IMR-90 (cell line): ENCODE results near the gene TRIP4.

ENCODE experiments used
- BHLHE40 ChIP-seq: fragments of 150-350 bp; IDR thresholded peaks from 2 replicates; pipeline ENCODE4 v1.6.1; 2016; ENCODE audit warnings: mild to moderate bottlenecking, low read depth, low read length
- ELK1 ChIP-seq: fragments of 150-350 bp; IDR thresholded peaks from 2 replicates; pipeline ENCODE4 v1.6.1; 2016; ENCODE audit warnings: low read depth, mild to moderate bottlenecking, low read length, moderate library complexity, borderline replicate concordance
- MAFK ChIP-seq: IDR thresholded peaks from 2 replicates; pipeline ENCODE4 v1.6.1; 2012; ENCODE audit warnings: low read depth, low read length, improper control_type of control experiment
- MAZ ChIP-seq: IDR thresholded peaks from 2 replicates; pipeline ENCODE4 v1.6.1; 2012; ENCODE audit warnings: low read depth, mild to moderate bottlenecking, low read length, improper control_type of control experiment, moderate library complexity, borderline replicate concordance
- POLR2A ChIP-seq: IDR thresholded peaks from 2 replicates; pipeline ENCODE4 v1.6.1; 2012; ENCODE audit warnings: mild to moderate bottlenecking, low read depth, low read length
- RAD21 ChIP-seq: IDR thresholded peaks from 2 replicates; pipeline ENCODE4 v1.6.1; 2012; ENCODE audit warnings: low read length, improper control_type of control experiment
- USF2 ChIP-seq: fragments of 150-350 bp; IDR thresholded peaks from 2 replicates; pipeline ENCODE4 v1.6.1; 2017; ENCODE audit warnings: mild to moderate bottlenecking, antibody characterized with exemption, low read length, low read depth
- TF ChIP-seq, protein P1 (sequence below): conservative IDR thresholded peaks from 2 replicates; pipeline ENCODE4 v1.5.1; 2012; ENCODE audit warnings: mild to moderate bottlenecking, low read depth, low read length, improper control_type of control experiment

DNA sequence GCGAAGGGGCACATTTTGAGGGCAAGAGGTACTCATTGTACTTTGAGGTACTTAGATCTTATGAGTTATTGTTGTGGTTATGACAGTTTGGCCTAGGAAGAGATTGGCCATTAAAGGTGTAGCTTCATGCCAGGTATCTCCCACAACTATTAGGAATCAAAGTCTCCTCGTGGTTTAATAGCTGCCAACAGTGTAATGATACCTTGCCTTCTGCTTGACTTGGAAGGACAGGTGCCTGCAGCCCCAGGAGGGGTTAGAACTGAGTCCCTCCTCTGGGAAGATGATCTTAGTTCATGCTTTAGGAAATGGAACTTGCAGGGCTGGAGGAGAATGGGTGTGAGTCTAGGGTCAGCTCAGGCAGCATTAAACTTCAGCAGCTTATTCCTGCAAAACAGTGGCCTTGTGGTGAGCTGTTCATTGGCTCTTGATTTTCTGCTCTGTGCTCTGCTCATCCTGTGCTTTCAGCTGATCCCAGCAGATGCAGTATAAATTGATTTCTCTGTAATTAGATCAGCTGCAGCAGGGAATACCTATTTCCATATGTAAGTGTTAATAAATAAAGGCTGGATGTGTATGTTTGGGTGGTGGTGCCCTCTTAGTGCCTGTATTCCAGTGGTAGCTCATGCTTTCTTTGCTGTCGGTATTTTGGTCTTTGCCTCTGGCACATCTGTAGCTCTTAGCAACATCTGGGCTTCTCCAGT is 113.2 kb downstream of the TRIP4 start:
- TF ChIP-seq POLR2A, result no peak
- TF ChIP-seq, protein P1, sequence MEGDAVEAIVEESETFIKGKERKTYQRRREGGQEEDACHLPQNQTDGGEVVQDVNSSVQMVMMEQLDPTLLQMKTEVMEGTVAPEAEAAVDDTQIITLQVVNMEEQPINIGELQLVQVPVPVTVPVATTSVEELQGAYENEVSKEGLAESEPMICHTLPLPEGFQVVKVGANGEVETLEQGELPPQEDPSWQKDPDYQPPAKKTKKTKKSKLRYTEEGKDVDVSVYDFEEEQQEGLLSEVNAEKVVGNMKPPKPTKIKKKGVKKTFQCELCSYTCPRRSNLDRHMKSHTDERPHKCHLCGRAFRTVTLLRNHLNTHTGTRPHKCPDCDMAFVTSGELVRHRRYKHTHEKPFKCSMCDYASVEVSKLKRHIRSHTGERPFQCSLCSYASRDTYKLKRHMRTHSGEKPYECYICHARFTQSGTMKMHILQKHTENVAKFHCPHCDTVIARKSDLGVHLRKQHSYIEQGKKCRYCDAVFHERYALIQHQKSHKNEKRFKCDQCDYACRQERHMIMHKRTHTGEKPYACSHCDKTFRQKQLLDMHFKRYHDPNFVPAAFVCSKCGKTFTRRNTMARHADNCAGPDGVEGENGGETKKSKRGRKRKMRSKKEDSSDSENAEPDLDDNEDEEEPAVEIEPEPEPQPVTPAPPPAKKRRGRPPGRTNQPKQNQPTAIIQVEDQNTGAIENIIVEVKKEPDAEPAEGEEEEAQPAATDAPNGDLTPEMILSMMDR, result no peak
- no peak for TF ChIP-seq MAFK
- TF ChIP-seq BHLHE40, result no peak
- TF ChIP-seq MAZ, result no peak
- TF ChIP-seq ELK1, result no peak
- TF ChIP-seq RAD21, result no peak
- no peak for TF ChIP-seq USF2
